MCF 10A (cell line): ENCODE data around the gene GAS7. TPM values are rescaled to one million over a fixed set of nuclear protein-coding genes. Genes with fewer than 3 reads are reported as not detected.

Experiments
- BruUV-seq: library from RNA; stranded (reverse); fragments of 400-500 nt; replicated peaks from 2 replicates; lab custom pipeline; 2021; lab: Mats Ljungman, UMichigan
- CTCF ChIA-PET: fragments of 300-600 bp; sonication (Branson Sonifier 250); formaldehyde crosslinking; extraction: SDS; loops from one replicate; lab custom pipeline; 2021; ENCODE audit warnings: antibody characterized with exemption, inconsistent platforms; lab: Yijun Ruan, JAX
- POLR2A ChIA-PET: fragments of 300-600, 350-650 bp; sonication (Branson Sonifier 250); formaldehyde crosslinking; extraction: SDS; loops from one replicate; lab custom pipeline; 2020; ENCODE audit warnings: antibody characterized with exemption, inconsistent platforms; lab: Yijun Ruan, JAX
- DNase-seq: peaks from one replicate; pipeline ENCODE4 v3.0.0-alpha.2; 2018; ENCODE audit not compliant: unreplicated experiment
- H3K27ac Mint-ChIP-seq: one replicate; pipeline ENCODE4 v1.8.0; 2022; ENCODE audit warnings: mild to moderate bottlenecking, low read depth, mixed read lengths; ENCODE audit not compliant: unreplicated experiment
- H3K27me3 Mint-ChIP-seq: one replicate; pipeline ENCODE4 v1.8.0; 2022; ENCODE audit warnings: mixed read lengths; ENCODE audit not compliant: insufficient read depth, unreplicated experiment
- H3K36me3 Mint-ChIP-seq: one replicate; pipeline ENCODE4 v1.8.0; 2022; ENCODE audit warnings: mild to moderate bottlenecking, moderate library complexity, mixed read lengths; ENCODE audit not compliant: insufficient read depth, unreplicated experiment
- H3K4me1 Mint-ChIP-seq: one replicate; pipeline ENCODE4 v1.8.0; 2022; ENCODE audit warnings: mixed read lengths; ENCODE audit not compliant: insufficient read depth, unreplicated experiment
- H3K4me3 Mint-ChIP-seq: one replicate; pipeline ENCODE4 v1.8.0; 2022; ENCODE audit warnings: mild to moderate bottlenecking, moderate library complexity, mixed read lengths; ENCODE audit not compliant: unreplicated experiment
- H3K9me3 Mint-ChIP-seq: one replicate; pipeline ENCODE4 v1.8.0; 2022; ENCODE audit warnings: mixed read lengths; ENCODE audit not compliant: unreplicated experiment
- intact Hi-C: fragments of 100-400 bp; cut with micrococcal nuclease; formaldehyde crosslinking; loops from 2 replicates; pipeline ENCODE4 v1.14.1; 2022
- total RNA-seq: library from RNA; stranded (reverse); gene quantifications from 2 replicates; pipeline ENCODE4 v1.2.3, GENCODE V29; 2022
- TF ChIP-seq, protein P1 (sequence below): fragments of 200-600 bp; IDR thresholded peaks from one replicate; pipeline ENCODE4 v1.8.0; 2022; ENCODE audit warnings: antibody characterized with exemption, mild to moderate bottlenecking; ENCODE audit not compliant: unreplicated experiment

The GAS7 gene
- total RNA-seq, 1 experiment from 2014 or later, result not detected

GRCh38 chr17:10112962-10113361, 85.4 kb downstream of the GAS7 start:
- intact Hi-C loops, result no loop called here
- Mint-ChIP-seq H3K36me3 (no peaks in the 10 kb centered on the region), H3K27ac (no peak overlapping the region), H3K9me3 (peaks cover 20% of the 10 kb centered on the region), H3K4me3 (no peak overlapping the region), H3K4me1 (peaks cover 13% of the 10 kb centered on the region), H3K27me3 (no peaks in the 10 kb centered on the region)
- CTCF ChIA-PET, result no interaction called here
- BruUV-seq, result no TSS peak
- POLR2A ChIA-PET, result interaction anchor here (0.6 kb wide), 1 partner anchor 13 kb away, joined by 4 read pairs; no protein-coding TSS in a partner anchor
- DNase-seq, result no peak
- TF ChIP-seq, protein P1, sequence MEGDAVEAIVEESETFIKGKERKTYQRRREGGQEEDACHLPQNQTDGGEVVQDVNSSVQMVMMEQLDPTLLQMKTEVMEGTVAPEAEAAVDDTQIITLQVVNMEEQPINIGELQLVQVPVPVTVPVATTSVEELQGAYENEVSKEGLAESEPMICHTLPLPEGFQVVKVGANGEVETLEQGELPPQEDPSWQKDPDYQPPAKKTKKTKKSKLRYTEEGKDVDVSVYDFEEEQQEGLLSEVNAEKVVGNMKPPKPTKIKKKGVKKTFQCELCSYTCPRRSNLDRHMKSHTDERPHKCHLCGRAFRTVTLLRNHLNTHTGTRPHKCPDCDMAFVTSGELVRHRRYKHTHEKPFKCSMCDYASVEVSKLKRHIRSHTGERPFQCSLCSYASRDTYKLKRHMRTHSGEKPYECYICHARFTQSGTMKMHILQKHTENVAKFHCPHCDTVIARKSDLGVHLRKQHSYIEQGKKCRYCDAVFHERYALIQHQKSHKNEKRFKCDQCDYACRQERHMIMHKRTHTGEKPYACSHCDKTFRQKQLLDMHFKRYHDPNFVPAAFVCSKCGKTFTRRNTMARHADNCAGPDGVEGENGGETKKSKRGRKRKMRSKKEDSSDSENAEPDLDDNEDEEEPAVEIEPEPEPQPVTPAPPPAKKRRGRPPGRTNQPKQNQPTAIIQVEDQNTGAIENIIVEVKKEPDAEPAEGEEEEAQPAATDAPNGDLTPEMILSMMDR, result no peak

DNA sequence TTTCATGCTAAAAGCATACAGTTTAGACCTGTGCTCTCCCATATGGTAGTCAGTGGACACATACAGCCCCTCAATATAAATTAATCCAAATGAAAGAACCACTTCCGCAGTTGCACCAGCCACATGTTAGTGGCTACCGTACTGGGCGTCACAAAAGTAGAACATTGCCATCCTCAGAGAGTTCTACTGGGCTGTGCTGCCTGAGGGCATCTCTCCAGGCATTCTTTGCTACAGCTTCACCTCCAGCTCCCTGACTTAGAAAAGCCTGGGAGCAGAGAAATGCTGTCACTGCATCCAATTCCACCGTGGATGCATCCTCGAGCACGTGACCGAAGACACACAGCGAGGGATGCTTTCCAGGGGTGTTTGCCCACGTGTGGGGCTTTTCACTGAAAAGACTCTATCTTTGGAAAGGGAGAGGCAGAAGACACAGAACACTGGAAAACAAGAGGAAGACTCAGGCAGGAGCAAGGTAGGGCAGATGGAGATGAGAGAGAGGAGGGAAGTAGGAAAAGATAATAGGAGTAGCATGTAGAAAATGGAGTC, 86.4 kb downstream of the GAS7 start:
- Mint-ChIP-seq H3K36me3 (no peaks in the 10 kb centered on the region), H3K4me1 (peaks cover 13% of the 10 kb centered on the region), H3K27ac (no peak overlapping the region), H3K4me3 (no peak overlapping the region), H3K27me3 (no peaks in the 10 kb centered on the region), H3K9me3 (peaks cover 15% of the 10 kb centered on the region)
- no TSS peak for BruUV-seq
- TF ChIP-seq, protein P1, result no peak
- no peak for DNase-seq
- intact Hi-C loops, result no loop called here
- ChIA-PET POLR2A (no interaction called here), CTCF (interaction anchor here (0.6 kb wide), 1 partner anchor 125 kb away, joined by 4 read pairs; no protein-coding TSS in a partner anchor)

DNA sequence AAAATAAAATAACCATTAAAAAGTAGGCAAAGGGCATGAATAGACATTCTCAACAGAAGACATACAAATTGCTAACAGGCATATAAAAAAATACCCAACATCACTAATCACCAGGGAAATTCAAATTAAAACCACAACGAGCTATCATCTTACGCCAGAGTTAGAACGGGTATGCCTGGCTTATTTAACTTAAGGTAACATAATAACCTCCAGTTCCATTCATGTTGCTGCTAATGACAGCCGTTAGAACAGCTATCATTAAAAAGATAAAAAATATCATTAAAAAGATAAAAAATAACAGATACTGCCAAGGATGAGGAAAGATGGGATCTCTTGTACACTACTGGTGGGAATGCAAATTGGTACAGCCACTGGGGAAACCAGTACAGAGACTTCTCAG, 89.3 kb downstream of the GAS7 start:
- no peak overlapping the region for H3K27ac Mint-ChIP-seq
- intact Hi-C loops, result no loop called here
- H3K27me3 Mint-ChIP-seq, result peaks cover 9% of the 10 kb centered on the region
- ChIA-PET CTCF (interaction anchor here (0.9 kb wide), 1 partner anchor 10 kb away, joined by 3 read pairs; no protein-coding TSS in a partner anchor), POLR2A (no interaction called here)
- TF ChIP-seq, protein P1, result no peak
- BruUV-seq, result no TSS peak
- H3K36me3 Mint-ChIP-seq, result no peaks in the 10 kb centered on the region
- DNase-seq, result no peak
- peaks cover 26% of the 10 kb centered on the region for H3K9me3 Mint-ChIP-seq
- H3K4me3 Mint-ChIP-seq, result no peak overlapping the region
- H3K4me1 Mint-ChIP-seq, result no peaks in the 10 kb centered on the region

- no TSS peak for BruUV-seq
- Mint-ChIP-seq H3K27me3 (peaks cover 11% of the 10 kb centered on the region), H3K4me1 (no peaks in the 10 kb centered on the region), H3K9me3 (peaks cover 25% of the 10 kb centered on the region), H3K27ac (no peak overlapping the region), H3K36me3 (no peaks in the 10 kb centered on the region), H3K4me3 (no peak overlapping the region)
- intact Hi-C loops, result no loop called here
- CTCF ChIA-PET, result interaction anchor here (0.6 kb wide), 3 partner anchors 58 to 193 kb away, joined by 3 to 4 read pairs (median 3); no protein-coding TSS in a partner anchor
- TF ChIP-seq, protein P1, result no peak
- no peak for DNase-seq
- POLR2A ChIA-PET, result no interaction called here
These were observed 90.9 kb downstream of the GAS7 start for GRCh38 chr17:10107316-10108165.
